Activated CD8-positive, alpha-beta T cell treated with anti-CD3 and anti-CD28 coated beads for 36 hours (primary cell): ENCODE measurements around the gene FGF14. TPM values are rescaled to one million over a fixed set of nuclear protein-coding genes. Genes with fewer than 3 reads are reported as not detected.

Experiments
- ATAC-seq: fragments of 200-7000 bp; cut with Tn5 transposase; one replicate; pipeline ENCODE4 v1.10.0; 2021; ENCODE audit warnings: mild to moderate bottlenecking, moderate library complexity
- CTCF ChIA-PET: fragments of 350-600 bp; sonication (Branson Sonifier 250); formaldehyde crosslinking; loops from one replicate; lab custom pipeline; 2021; ENCODE audit warnings: antibody characterized with exemption; lab: Charles Lee
- POLR2A ChIA-PET: fragments of 350-600 bp; sonication (Branson Sonifier 250); formaldehyde crosslinking; loops from one replicate; lab custom pipeline; 2021; ENCODE audit warnings: antibody characterized with exemption; lab: Charles Lee
- DNase-seq: peaks from one replicate; pipeline ENCODE4 v3.0.0-alpha.2; 2020
- H3K27ac Mint-ChIP-seq: one replicate; pipeline ENCODE4 v1.8.0; 2021; ENCODE audit warnings: mild to moderate bottlenecking, mixed read lengths
- H3K27me3 Mint-ChIP-seq: one replicate; pipeline ENCODE4 v1.8.0; 2021; ENCODE audit warnings: mixed read lengths
- H3K36me3 Mint-ChIP-seq: one replicate; pipeline ENCODE4 v1.8.0; 2021; ENCODE audit warnings: low read depth, mixed read lengths
- H3K4me1 Mint-ChIP-seq: one replicate; pipeline ENCODE4 v1.8.0; 2021; ENCODE audit warnings: low read depth, mixed read lengths
- H3K4me3 Mint-ChIP-seq: one replicate; pipeline ENCODE4 v1.8.0; 2021; ENCODE audit warnings: mild to moderate bottlenecking, moderate library complexity, mixed read lengths
- H3K9me3 Mint-ChIP-seq: one replicate; pipeline ENCODE4 v1.8.0; 2021; ENCODE audit warnings: mixed read lengths
- intact Hi-C: fragments of 100-400 bp; cut with micrococcal nuclease; formaldehyde crosslinking; loops from one replicate; pipeline ENCODE4 v1.10.0; 2022
- total RNA-seq, 2 experiments: library from RNA; stranded (reverse); gene quantifications; one replicate each; pipeline ENCODE4 v1.2.3, GENCODE V29; 2021
- TF ChIP-seq, protein P1 (sequence below): fragments of 200-600 bp; IDR thresholded peaks from one replicate; pipeline ENCODE4 v1.8.0; 2022; ENCODE audit warnings: antibody characterized with exemption, mild to moderate bottlenecking

Gene FGF14
- total RNA-seq, 2 experiments from 2014 or later = not detected

DNA sequence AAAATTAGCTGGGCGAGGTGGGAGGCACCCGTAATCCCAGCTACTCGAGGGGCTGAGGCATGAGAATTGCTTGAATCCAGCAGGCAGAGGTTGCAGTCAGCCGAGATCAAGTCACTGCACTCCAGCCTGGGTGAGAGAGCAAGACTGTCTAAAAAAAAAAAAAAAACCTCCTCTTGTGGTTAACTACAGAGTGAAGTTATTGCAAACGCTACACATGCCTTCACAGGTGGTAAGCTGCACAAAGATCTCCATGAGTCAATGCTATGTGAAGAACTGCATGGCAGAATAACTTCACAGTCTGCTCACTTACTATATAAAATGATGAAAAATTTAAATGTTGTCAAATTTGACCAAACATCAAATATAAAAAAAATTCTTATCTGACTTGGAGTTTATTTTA, 436.8 kb downstream of the FGF14 start:
- Mint-ChIP-seq H3K27ac (no peak overlapping the region), H3K36me3 (no peaks in the 10 kb centered on the region), H3K27me3 (no peaks in the 10 kb centered on the region), H3K9me3 (no peaks in the 10 kb centered on the region), H3K4me1 (no peaks in the 10 kb centered on the region), H3K4me3 (no peak overlapping the region)
- TF ChIP-seq, protein P1, sequence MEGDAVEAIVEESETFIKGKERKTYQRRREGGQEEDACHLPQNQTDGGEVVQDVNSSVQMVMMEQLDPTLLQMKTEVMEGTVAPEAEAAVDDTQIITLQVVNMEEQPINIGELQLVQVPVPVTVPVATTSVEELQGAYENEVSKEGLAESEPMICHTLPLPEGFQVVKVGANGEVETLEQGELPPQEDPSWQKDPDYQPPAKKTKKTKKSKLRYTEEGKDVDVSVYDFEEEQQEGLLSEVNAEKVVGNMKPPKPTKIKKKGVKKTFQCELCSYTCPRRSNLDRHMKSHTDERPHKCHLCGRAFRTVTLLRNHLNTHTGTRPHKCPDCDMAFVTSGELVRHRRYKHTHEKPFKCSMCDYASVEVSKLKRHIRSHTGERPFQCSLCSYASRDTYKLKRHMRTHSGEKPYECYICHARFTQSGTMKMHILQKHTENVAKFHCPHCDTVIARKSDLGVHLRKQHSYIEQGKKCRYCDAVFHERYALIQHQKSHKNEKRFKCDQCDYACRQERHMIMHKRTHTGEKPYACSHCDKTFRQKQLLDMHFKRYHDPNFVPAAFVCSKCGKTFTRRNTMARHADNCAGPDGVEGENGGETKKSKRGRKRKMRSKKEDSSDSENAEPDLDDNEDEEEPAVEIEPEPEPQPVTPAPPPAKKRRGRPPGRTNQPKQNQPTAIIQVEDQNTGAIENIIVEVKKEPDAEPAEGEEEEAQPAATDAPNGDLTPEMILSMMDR = no peak
- ChIA-PET CTCF (no interaction called here), POLR2A (no interaction called here)
- intact Hi-C loops = no loop called here
- ATAC-seq (no peak), DNase-seq (no peak)

DNA sequence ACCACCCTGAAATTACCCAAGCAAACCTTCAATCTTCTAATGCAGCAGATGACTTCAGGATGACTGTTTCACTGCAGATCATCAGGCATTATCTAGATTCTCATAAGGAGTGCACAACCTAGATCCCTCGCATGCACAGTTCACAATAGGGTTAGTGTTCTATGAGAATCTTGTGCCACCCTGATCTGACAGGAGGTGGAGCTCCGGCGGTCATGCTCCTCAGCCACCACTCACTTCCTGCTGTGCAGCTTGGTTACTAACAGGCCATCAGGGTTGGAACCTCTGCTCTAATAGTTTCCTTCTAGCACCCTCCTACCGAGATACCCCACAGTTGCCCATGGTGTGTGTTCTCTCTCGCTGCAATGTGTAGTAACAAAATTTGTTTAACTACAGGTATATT, 442.8 kb downstream of the FGF14 start:
- ChIA-PET POLR2A (no interaction called here), CTCF (no interaction called here)
- TF ChIP-seq, protein P1 = no peak
- Mint-ChIP-seq H3K4me3 (no peak overlapping the region), H3K27ac (no peak overlapping the region), H3K4me1 (no peaks in the 10 kb centered on the region), H3K9me3 (peaks cover 1% of the 10 kb centered on the region), H3K36me3 (no peaks in the 10 kb centered on the region), H3K27me3 (no peaks in the 10 kb centered on the region)
- ATAC-seq = no peak
- intact Hi-C loops = no loop called here
- DNase-seq = no peak

DNA sequence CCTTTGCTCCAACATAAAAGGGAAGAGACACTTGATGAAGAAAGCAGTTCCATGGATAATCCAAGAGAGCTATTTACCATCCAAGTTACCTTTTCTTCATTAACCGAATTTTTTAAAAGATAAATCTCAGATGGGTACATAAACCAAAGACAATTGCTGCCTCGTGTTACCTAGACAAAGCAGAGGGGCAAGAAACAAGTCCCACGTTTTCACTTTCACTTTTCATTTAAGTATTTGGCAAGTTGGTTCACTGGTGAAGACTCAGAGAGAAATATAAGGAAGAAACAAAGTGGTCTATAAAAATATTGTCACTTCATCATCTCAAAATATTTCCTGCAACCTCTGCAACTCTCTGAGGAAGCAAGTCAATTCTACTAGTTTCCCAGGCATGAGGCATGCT, 446.1 kb downstream of the FGF14 start:
- ChIA-PET POLR2A (no interaction called here), CTCF (no interaction called here)
- peaks cover 1% of the 10 kb centered on the region for H3K27me3 Mint-ChIP-seq
- H3K27ac Mint-ChIP-seq = no peak overlapping the region
- no peaks in the 10 kb centered on the region for H3K4me1 Mint-ChIP-seq
- H3K4me3 Mint-ChIP-seq = no peak overlapping the region
- no peaks in the 10 kb centered on the region for H3K36me3 Mint-ChIP-seq
- H3K9me3 Mint-ChIP-seq = peaks cover 1% of the 10 kb centered on the region
- intact Hi-C loops = no loop called here
- TF ChIP-seq, protein P1 = no peak
- ATAC-seq = no peak
- DNase-seq = no peak

DNA sequence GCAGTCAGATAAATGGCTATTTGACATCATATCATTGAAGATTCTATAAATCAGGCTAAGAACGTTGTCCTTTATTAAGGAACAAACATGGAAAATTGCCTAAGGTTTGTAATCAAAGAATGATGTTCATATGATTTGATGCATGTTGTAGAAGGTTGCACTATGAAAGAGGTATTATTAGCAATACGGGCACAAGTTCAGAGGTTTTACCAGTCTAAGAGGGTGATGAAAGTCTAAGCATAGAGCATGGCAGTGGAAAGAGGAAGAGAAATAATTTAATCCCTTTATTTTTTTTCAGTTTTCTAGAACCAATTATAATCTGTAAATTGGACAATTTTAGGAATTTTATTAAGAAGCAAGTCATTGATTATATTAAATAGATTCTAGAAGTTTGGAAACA, 450.7 kb downstream of the FGF14 start:
- DNase-seq (no peak), ATAC-seq (no peak)
- TF ChIP-seq, protein P1 = no peak
- H3K4me3 Mint-ChIP-seq = no peak overlapping the region
- ChIA-PET POLR2A (no interaction called here), CTCF (no interaction called here)
- intact Hi-C loops = no loop called here
- H3K27me3 Mint-ChIP-seq = peaks cover 1% of the 10 kb centered on the region
- peaks cover 1% of the 10 kb centered on the region for H3K9me3 Mint-ChIP-seq
- H3K27ac Mint-ChIP-seq = no peak overlapping the region
- no peaks in the 10 kb centered on the region for H3K36me3 Mint-ChIP-seq
- H3K4me1 Mint-ChIP-seq = no peaks in the 10 kb centered on the region

DNA sequence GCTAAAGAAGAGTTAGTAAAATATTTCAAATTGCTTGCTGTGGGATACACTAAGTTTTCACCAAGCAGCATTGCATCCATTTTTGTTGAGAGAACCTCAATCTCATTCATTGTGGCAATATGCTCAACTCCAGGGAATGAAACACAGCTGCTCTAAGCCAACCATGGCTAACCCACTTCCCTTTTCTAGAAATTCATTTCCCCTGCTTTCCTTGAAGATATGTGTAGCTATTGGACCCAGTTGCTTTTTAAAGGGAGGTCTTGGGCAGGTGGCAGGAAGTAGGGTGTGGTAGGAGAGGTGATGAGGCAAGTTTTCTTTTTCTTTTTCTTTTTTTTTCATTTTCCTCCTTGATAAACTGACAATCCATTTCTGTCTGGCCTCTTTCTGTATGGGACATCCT, 452.2 kb downstream of the FGF14 start:
- ChIA-PET CTCF (interaction anchor here (1.0 kb wide), 1 partner anchor 606 kb away, joined by 3 read pairs; no protein-coding TSS in a partner anchor), POLR2A (no interaction called here)
- H3K36me3 Mint-ChIP-seq = no peaks in the 10 kb centered on the region
- peaks cover 1% of the 10 kb centered on the region for H3K27me3 Mint-ChIP-seq
- intact Hi-C loops = loop anchor here (10.0 kb wide), 1 partner anchor 605 kb away; no protein-coding TSS in a partner anchor
- no peaks in the 10 kb centered on the region for H3K4me1 Mint-ChIP-seq
- DNase-seq (no peak), ATAC-seq (no peak)
- TF ChIP-seq, protein P1 = no peak
- no peak overlapping the region for H3K4me3 Mint-ChIP-seq
- H3K27ac Mint-ChIP-seq = no peak overlapping the region
- peaks cover 1% of the 10 kb centered on the region for H3K9me3 Mint-ChIP-seq
